ENCODE results near the gene CPT1C. TPM values are rescaled to one million over a fixed set of nuclear protein-coding genes. Genes with fewer than 3 reads are reported as not detected.

Gene CPT1C
- total RNA-seq, 1 donor from 2014 or later: 26.3 TPM

DNA sequence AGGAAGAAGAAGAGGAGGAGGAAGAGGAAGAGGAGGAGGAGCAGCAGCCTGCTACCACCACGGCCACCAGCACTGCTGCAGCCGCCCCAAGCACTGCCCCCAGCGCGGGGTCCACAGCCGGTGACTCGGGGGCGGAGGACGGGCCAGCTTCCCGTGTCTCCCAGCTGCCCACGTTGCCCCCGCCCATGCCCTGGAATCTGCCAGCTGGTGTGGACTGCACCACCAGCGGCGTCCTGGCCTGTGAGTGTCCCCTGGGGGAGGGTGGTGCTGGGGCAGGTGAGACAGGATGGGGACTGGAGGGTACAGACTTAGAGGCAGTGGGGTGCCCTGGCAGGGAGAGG lies 37.5 kb upstream of the CPT1C start:
- no peak overlapping the region for H3K27ac Mint-ChIP-seq (ENCODE audit: unreplicated experiment)
- H3K36me3 Mint-ChIP-seq (ENCODE audit: low read depth): peaks cover 20% of the 10 kb centered on the region
- no peak for TF ChIP-seq CTCF (IDR thresholded peaks at IDR 0.05)
- no peaks in the 10 kb centered on the region for H3K9me3 Mint-ChIP-seq (ENCODE audit: low read depth)
- DNase-seq (ENCODE audit: low spot score): no peak
- no peak overlapping the region for H3K4me3 Mint-ChIP-seq (ENCODE audit: unreplicated experiment)
- no peaks in the 10 kb centered on the region for H3K27me3 Mint-ChIP-seq (ENCODE audit: low read depth)
- no peaks in the 10 kb centered on the region for H3K4me1 Mint-ChIP-seq (ENCODE audit: low read depth)

DNA sequence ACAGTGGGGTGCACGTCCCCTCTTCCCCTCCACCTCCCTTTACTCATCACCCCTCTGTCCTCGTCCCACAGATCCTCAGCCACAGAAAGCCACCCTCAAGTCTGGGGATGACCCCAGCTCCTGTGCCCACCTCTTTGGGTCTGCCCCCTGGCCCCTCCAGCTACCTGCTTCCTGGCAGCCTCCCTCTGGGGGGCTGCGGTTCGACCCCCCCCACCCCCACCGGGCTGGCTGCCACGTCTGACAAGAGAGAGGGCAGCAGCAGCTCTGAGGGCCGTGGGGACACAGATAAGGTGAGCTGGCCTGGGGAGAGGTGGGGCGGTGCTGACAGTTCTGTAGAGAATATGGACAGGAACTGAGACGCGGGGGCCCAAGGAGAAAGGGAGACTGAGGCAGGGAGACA lies 36.3 kb upstream of the CPT1C start:
- Mint-ChIP-seq H3K9me3 (ENCODE audit: low read depth) (no peaks in the 10 kb centered on the region), H3K4me1 (ENCODE audit: low read depth) (no peaks in the 10 kb centered on the region), H3K4me3 (ENCODE audit: unreplicated experiment) (no peak overlapping the region), H3K36me3 (ENCODE audit: low read depth) (peaks cover 21% of the 10 kb centered on the region), H3K27ac (ENCODE audit: unreplicated experiment) (no peak overlapping the region), H3K27me3 (ENCODE audit: low read depth) (no peaks in the 10 kb centered on the region)
- no peak for DNase-seq (ENCODE audit: low spot score)
- no peak for TF ChIP-seq CTCF (IDR thresholded peaks at IDR 0.05)

DNA sequence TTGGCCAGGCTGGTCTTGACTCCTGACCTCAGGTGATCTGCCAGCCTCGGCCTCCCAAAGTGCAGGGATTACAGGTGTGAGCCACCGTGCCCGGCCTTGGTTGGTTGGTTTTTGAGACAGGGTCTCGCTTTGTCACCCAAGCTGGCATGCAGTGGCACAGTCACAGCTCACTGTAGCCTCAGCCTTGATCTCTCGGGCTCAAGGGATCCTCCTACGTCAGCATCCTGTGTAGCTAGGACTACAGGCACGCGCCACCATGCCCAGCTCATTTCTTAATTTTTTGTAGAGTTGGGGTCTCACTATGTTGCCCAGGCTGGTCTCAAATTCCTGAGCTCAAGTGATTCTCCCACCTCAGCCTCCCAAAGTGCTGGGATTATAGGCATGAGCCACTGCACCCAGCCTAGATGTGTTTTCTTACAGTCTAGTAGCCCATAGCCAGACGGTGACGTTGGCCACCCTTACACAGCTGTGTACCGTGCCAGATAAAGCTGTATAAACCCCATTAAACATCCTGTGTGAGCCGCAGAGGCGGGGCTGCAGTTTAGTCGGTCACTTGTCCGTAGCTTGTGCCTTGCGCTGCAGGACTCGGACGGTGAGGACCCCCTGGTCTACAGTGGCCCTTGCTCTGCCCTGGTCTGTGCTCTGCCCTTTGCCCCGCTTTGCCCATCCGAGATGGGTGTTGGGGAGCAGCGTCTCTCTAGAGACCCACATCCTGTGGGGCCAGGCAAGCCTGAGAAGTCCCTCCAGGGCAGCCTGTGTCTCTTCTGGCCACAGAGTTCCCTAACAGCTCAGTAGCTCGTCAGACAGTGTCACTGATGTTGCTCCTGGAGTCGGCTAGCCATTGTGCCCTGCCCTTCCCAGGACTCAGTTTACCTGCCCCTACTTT lies 35.1 kb upstream of the CPT1C start:
- Mint-ChIP-seq H3K36me3 (ENCODE audit: low read depth) (peaks cover 20% of the 10 kb centered on the region), H3K27ac (ENCODE audit: unreplicated experiment) (no peak overlapping the region), H3K27me3 (ENCODE audit: low read depth) (no peaks in the 10 kb centered on the region), H3K4me3 (ENCODE audit: unreplicated experiment) (no peak overlapping the region), H3K9me3 (ENCODE audit: low read depth) (no peaks in the 10 kb centered on the region), H3K4me1 (ENCODE audit: low read depth) (no peaks in the 10 kb centered on the region)
- DNase-seq (ENCODE audit: low spot score): no peak
- TF ChIP-seq CTCF (IDR thresholded peaks at IDR 0.05): no peak

DNA sequence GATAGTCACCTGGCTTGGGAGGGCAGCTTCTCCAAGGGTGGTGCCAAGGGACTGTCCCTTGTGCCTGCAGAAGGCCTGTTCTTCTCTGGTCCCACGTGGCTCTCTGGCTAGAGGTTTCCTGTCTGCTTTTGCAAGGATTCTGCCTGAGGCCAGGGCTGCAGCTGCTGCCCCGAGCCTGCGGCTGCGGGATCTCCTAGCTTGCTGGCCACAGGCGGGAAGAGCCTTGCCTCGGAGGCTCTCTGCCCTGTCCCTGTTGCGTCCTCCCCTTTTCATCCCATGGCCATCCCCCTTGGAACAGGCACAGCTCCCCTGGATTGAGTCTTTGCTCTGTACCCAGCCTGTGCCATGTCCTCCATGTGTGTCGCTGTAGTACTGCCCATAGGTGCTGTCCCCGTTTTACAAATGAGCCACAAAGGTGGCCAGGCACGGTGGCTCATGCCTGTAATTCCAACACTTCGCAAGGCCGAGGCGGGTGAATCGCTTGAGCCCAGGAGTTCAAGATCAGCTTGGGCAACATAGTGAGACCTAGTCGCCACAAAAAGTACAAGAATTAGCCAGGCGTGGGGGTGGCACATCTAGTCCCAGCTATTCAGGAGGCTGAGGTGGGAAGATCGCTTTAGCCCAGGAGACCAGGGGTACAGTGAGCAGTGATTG lies 34.3 kb upstream of the CPT1C start:
- no peak overlapping the region for H3K4me3 Mint-ChIP-seq (ENCODE audit: unreplicated experiment)
- H3K9me3 Mint-ChIP-seq (ENCODE audit: low read depth): no peaks in the 10 kb centered on the region
- H3K36me3 Mint-ChIP-seq (ENCODE audit: low read depth): peaks cover 18% of the 10 kb centered on the region
- TF ChIP-seq CTCF (IDR thresholded peaks at IDR 0.05): no peak
- H3K27me3 Mint-ChIP-seq (ENCODE audit: low read depth): no peaks in the 10 kb centered on the region
- no peak for DNase-seq (ENCODE audit: low spot score)
- no peaks in the 10 kb centered on the region for H3K4me1 Mint-ChIP-seq (ENCODE audit: low read depth)
- H3K27ac Mint-ChIP-seq (ENCODE audit: unreplicated experiment): no peak overlapping the region

- Mint-ChIP-seq H3K27me3 (ENCODE audit: low read depth) (no peaks in the 10 kb centered on the region), H3K9me3 (ENCODE audit: low read depth) (no peaks in the 10 kb centered on the region), H3K4me3 (ENCODE audit: unreplicated experiment) (no peak overlapping the region), H3K27ac (ENCODE audit: unreplicated experiment) (peak overlapping the region; percentile 33), H3K4me1 (ENCODE audit: low read depth) (no peaks in the 10 kb centered on the region), H3K36me3 (ENCODE audit: low read depth) (peaks cover 18% of the 10 kb centered on the region)
- DNase-seq (ENCODE audit: low spot score): no peak
- TF ChIP-seq CTCF (IDR thresholded peaks at IDR 0.05): no peak
Measured at GRCh38 chr19:49657493-49658138, 33.3 kb upstream of the CPT1C start.

All from chondrocyte (in vitro differentiated cells).